Ascending aorta (tissue), 2 donors: ENCODE data around the gene PRTFDC1. TPM values are rescaled to one million over a fixed set of nuclear protein-coding genes. Genes with fewer than 3 reads are reported as not detected.

Source experiments
- DNase-seq, 2 donors: peaks; one replicate each; pipeline ENCODE4 v3.0.0-alpha.2; 2019; ENCODE audit warnings: low spot score in 2 of 2
- H3K27ac ChIP-seq, 2 donors: fragments of 200-600 bp; sonication (generic); one replicate each; pipeline ENCODE4 v1.5.1; 2016 to 2017; ENCODE audit warnings: mild to moderate bottlenecking in 1 of 2
- H3K27me3 ChIP-seq: fragments of 200-600 bp; sonication (generic); one replicate; pipeline ENCODE4 v1.5.1; 2017
- H3K36me3 ChIP-seq, 2 donors: fragments of 200-600 bp; sonication (generic); one replicate each; pipeline ENCODE4 v1.5.1; 2016
- H3K4me1 ChIP-seq, 2 donors: fragments of 200-600 bp; sonication (generic); one replicate each; pipeline ENCODE4 v1.5.1; 2016 to 2017; ENCODE audit warnings: mild to moderate bottlenecking in 1 of 2
- H3K4me3 ChIP-seq, 2 donors: fragments of 200-600 bp; sonication (generic); one replicate each; pipeline ENCODE4 v1.5.1; 2016 to 2017; ENCODE audit warnings: mild to moderate bottlenecking in 1 of 2
- H3K9me3 ChIP-seq, 2 donors: fragments of 200-600 bp; sonication (generic); one replicate each; pipeline ENCODE4 v1.5.1; 2016
- CTCF ChIP-seq, 3 experiments: fragments of 200-600 bp in 2 of 3; fragments of 450-650 bp in 1 of 3; sonication (generic) in 2 of 3; IDR thresholded peaks; one replicate each; pipeline ENCODE4 v1.5.1; 2016 to 2019; ENCODE audit warnings: antibody characterized with exemption in 3 of 3, mild to moderate bottlenecking in 1 of 3, moderate library complexity in 1 of 3
- intact Hi-C: fragments of 100-400 bp; cut with DNase I; formaldehyde crosslinking; loops from one replicate; pipeline ENCODE4 v1.15.1; 2023
- total RNA-seq: library from RNA; depleted of rRNA; stranded (reverse); fragments of >200 nt; gene quantifications from one replicate; pipeline ENCODE4 v1.1.0, GENCODE V29; 2016

The PRTFDC1 gene
- total RNA-seq, 1 donor from 2014 or later = 3.6 TPM

- no peak for TF ChIP-seq CTCF (IDR thresholded peaks at IDR 0.05)
- Histone ChIP-seq H3K36me3 (no peaks in the 10 kb centered on the region), H3K9me3 (no peaks in the 10 kb centered on the region), H3K27ac (no peak overlapping the region), H3K4me3 (no peak overlapping the region), H3K27me3 (no peaks in the 10 kb centered on the region), H3K4me1 (no peaks in the 10 kb centered on the region)
- intact Hi-C loops = no loop called here
- no peak for DNase-seq
These were observed 12.6 kb upstream of the PRTFDC1 start for GRCh38 chr10:24965051-24965450.

GRCh38 chr10:24963521-24964041, 11.2 kb upstream of the PRTFDC1 start:
- Histone ChIP-seq H3K27me3 (no peaks in the 10 kb centered on the region), H3K27ac (no peak overlapping the region), H3K4me3 (no peak overlapping the region), H3K4me1 (peaks cover 0 to 5% of the 10 kb centered on the region in 2 donors), H3K9me3 (no peaks in the 10 kb centered on the region), H3K36me3 (no peaks in the 10 kb centered on the region)
- no peak for DNase-seq
- no peak for TF ChIP-seq CTCF (IDR thresholded peaks at IDR 0.05)
- intact Hi-C loops = no loop called here

GRCh38 chr10:24962995-24963394, 10.6 kb upstream of the PRTFDC1 start:
- no peaks in the 10 kb centered on the region for H3K36me3 ChIP-seq
- intact Hi-C loops = no loop called here
- peaks cover 0 to 8% of the 10 kb centered on the region in 2 donors for H3K4me1 ChIP-seq
- no peaks in the 10 kb centered on the region for H3K9me3 ChIP-seq
- H3K27me3 ChIP-seq = no peaks in the 10 kb centered on the region
- no peak overlapping the region for H3K27ac ChIP-seq
- H3K4me3 ChIP-seq = no peak overlapping the region
- DNase-seq = no peak
- no peak for TF ChIP-seq CTCF (IDR thresholded peaks at IDR 0.05)

- no peaks in the 10 kb centered on the region for H3K9me3 ChIP-seq
- H3K4me3 ChIP-seq = no peak overlapping the region
- H3K27ac ChIP-seq = no peak overlapping the region
- no peak for TF ChIP-seq CTCF (IDR thresholded peaks at IDR 0.05)
- peaks cover 0 to 8% of the 10 kb centered on the region in 2 donors for H3K4me1 ChIP-seq
- intact Hi-C loops = no loop called here
- no peaks in the 10 kb centered on the region for H3K27me3 ChIP-seq
- no peaks in the 10 kb centered on the region for H3K36me3 ChIP-seq
- DNase-seq = no peak
These were observed 9.2 kb upstream of the PRTFDC1 start for GRCh38 chr10:24961582-24961981.

- peak overlapping the region in 1 of 2 donors; percentile 64 for H3K27ac ChIP-seq
- TF ChIP-seq CTCF (IDR thresholded peaks at IDR 0.05) = no peak
- no peak overlapping the region for H3K4me3 ChIP-seq
- no peaks in the 10 kb centered on the region for H3K9me3 ChIP-seq
- intact Hi-C loops = loop anchor here (5.0 kb wide), 2 partner anchors 58 to 103 kb away; partner anchors contain the start of genes ENKUR and THNSL1
- DNase-seq = no peak
- H3K27me3 ChIP-seq = no peaks in the 10 kb centered on the region
- H3K36me3 ChIP-seq = no peaks in the 10 kb centered on the region
- H3K4me1 ChIP-seq = peaks cover 0 to 8% of the 10 kb centered on the region in 2 donors
These were observed 7.0 kb upstream of the PRTFDC1 start for GRCh38 chr10:24959382-24959730.
